K562 (cell line): ENCODE measurements around the gene RAPSN. TPM values are rescaled to one million over a fixed set of nuclear protein-coding genes. Genes with fewer than 3 reads are reported as not detected.

ENCODE experiments used
- CEBPB ChIP-seq: fragments of 450-650 bp; IDR thresholded peaks from 2 replicates; pipeline ENCODE4 v1.6.1; 2016; ENCODE audit warnings: missing genetic modification characterization, missing compliant biosample characterization
- E2F5 ChIP-seq: sonication (generic); formaldehyde crosslinking; IDR thresholded peaks from 2 replicates; pipeline ENCODE4 v1.8.0; 2022; ENCODE audit warnings: mild to moderate bottlenecking, missing genetic modification reagents
- ESRRB ChIP-seq: fragments of 250-450 bp; sonication (Bioruptor Pico); IDR thresholded peaks from 2 replicates; pipeline ENCODE4 v1.5.0; 2020; ENCODE audit warnings: mild to moderate bottlenecking, moderate library complexity, borderline replicate concordance
- ETV5 ChIP-seq: sonication (generic); formaldehyde crosslinking; IDR thresholded peaks from 2 replicates; pipeline ENCODE4 v1.4.0; 2020; ENCODE audit warnings: low read depth, mild to moderate bottlenecking, missing genetic modification reagents
- GATAD2A ChIP-seq: fragments of 450-650 bp; IDR thresholded peaks from 2 replicates; pipeline ENCODE4 v1.6.1; 2017
- MTA2 ChIP-seq: fragments of 450-650 bp; IDR thresholded peaks from 2 replicates; pipeline ENCODE4 v1.6.1; 2016; ENCODE audit warnings: low read depth
- RBFOX2 ChIP-seq: fragments of 200-400 bp; formaldehyde crosslinking; IDR thresholded peaks from 2 replicates; pipeline ENCODE4 v1.6.1; 2017; ENCODE audit warnings: low read depth, mild to moderate bottlenecking, low read length, moderate library complexity
- RBM39 ChIP-seq: fragments of 200-400 bp; formaldehyde crosslinking; optimal IDR thresholded peaks from 2 replicates; pipeline ENCODE3; 2018; ENCODE audit warnings: low read depth, low read length
- RNF2 ChIP-seq: sonication (generic); IDR thresholded peaks from 2 replicates; pipeline ENCODE4 v1.6.1; 2016
- SMAD2 ChIP-seq: fragments of 150-350 bp; IDR thresholded peaks from 2 replicates; pipeline ENCODE4 v1.6.1; 2014; ENCODE audit warnings: low read depth, mild to moderate bottlenecking, low read length
- UBTF ChIP-seq, 2 experiments: IDR thresholded peaks; 2 replicates each; pipeline ENCODE4 v1.6.1; 2012; ENCODE audit warnings: improper control_type of control experiment in 2 of 2, low read depth in 2 of 2, low read length in 2 of 2, borderline replicate concordance in 1 of 2
- ZBED1 ChIP-seq: IDR thresholded peaks from 2 replicates; pipeline ENCODE4 v1.6.1; 2014
- ZNF143 ChIP-seq: sonication (generic); formaldehyde crosslinking; IDR thresholded peaks from 2 replicates; pipeline ENCODE4 v1.9.0; 2022; ENCODE audit warnings: mild to moderate bottlenecking, missing genetic modification reagents
- ZNF146 ChIP-seq: IDR thresholded peaks from one replicate; pipeline ENCODE4 v1.6.1; 2018; ENCODE audit warnings: missing compliant biosample characterization; ENCODE audit not compliant: unreplicated experiment
- ZNF282 ChIP-seq: sonication (generic); formaldehyde crosslinking; IDR thresholded peaks from 2 replicates; pipeline ENCODE4 v1.8.1; 2023; ENCODE audit warnings: missing genetic modification reagents
- ZNF407 ChIP-seq: fragments of 450-650 bp; IDR thresholded peaks from 2 replicates; pipeline ENCODE4 v1.6.1; 2016; ENCODE audit warnings: low read depth
- ZNF695 ChIP-seq: fragments of 450-650 bp; formaldehyde crosslinking; IDR thresholded peaks from 2 replicates; pipeline ENCODE4 v1.4.0; 2020; ENCODE audit warnings: mild to moderate bottlenecking, moderate library complexity
- ZNF79 ChIP-seq: fragments of 250-450 bp; sonication (Bioruptor Pico); IDR thresholded peaks from 2 replicates; pipeline ENCODE4 v1.4.0; 2020; ENCODE audit warnings: low read depth, mild to moderate bottlenecking, moderate library complexity
- polyA plus RNA-seq, 8 experiments: library from polyadenylated mRNA; depleted of rRNA in 4 of 8; stranded (reverse) in 5 of 8; unstranded in 3 of 8; fragments of >200 nt; fragmentation: Nextera tagmentation in 2 of 8; fragmentation: Illumina TruSeq in 1 of 8; extraction: Ambion mirVana in 2 of 8; extraction: Trizol in 1 of 8; gene quantifications; 2 replicates each; pipeline versions ENCODE4 v1.2.1 to v1.2.3, GENCODE V29; 2011 to 2014; ENCODE audit warnings: inconsistent platforms in 1 of 8, missing spikeins in 1 of 8
- total RNA-seq, 7 experiments: library from RNA; depleted of rRNA in 6 of 7; stranded (reverse); fragments of >200 nt in 6 of 7; fragmentation: Illumina TruSeq in 2 of 7; extraction: Trizol in 2 of 7; gene quantifications; 2 replicates each; pipeline versions ENCODE4 v1.2.1 to v1.2.3, GENCODE V29; 2011 to 2021; ENCODE audit warnings: low replicate concordance in 1 of 7

Gene RAPSN
- total and polyA plus RNA-seq, 9 of the 15 experiments (the other 6 are each of a cell fraction or from before 2014, with no cell fraction given): 0.06 to 0.11 TPM; not detected in 7

- no peak for TF ChIP-seq ZBED1
- no peak for TF ChIP-seq ZNF146 (CRISPR knock-in tag)
- no peak for TF ChIP-seq ESRRB (CRISPR knock-in tag)
- TF ChIP-seq ZNF695: peak; percentile 31; the same call in 1 of the 2 replicates
- TF ChIP-seq E2F5: no peak
- TF ChIP-seq ZNF407: no peak
- no peak for TF ChIP-seq CEBPB (tag)
- TF ChIP-seq ZNF282 (CRISPR knock-in tag): no peak
- TF ChIP-seq ZNF79: no peak
- peak; percentile 31; the same call in 1 of the 2 replicates for TF ChIP-seq ETV5
- no peak for TF ChIP-seq MTA2
- TF ChIP-seq ZNF143: peak; percentile 90
- no peak for TF ChIP-seq UBTF (IDR thresholded peaks at IDR 0.05; ENCODE audit: borderline replicate concordance in 1 of 2, low read depth in 2 of 2, low read length in 2 of 2)
- TF ChIP-seq RBM39: peak; percentile 70
- TF ChIP-seq GATAD2A: no peak
- TF ChIP-seq RBFOX2: peak; percentile 96
- TF ChIP-seq RNF2: 0 out of 2 replicates have a peak, but pooled peaks have one; percentile 32
- no peak for TF ChIP-seq SMAD2
Observed at GRCh38 chr11:47426062-47426956, 22.6 kb downstream of the RAPSN start, which contains the start of gene PSMC3 (continued).
